GM21528 (cell line): Measurements from ENCODE around the gene CCDC40.

Source experiments
- ATAC-seq: cut with Tn5 transposase; IDR thresholded peaks from one replicate; pipeline ENCODE4 v1.9.1; 2021; ENCODE audit warnings: mild to moderate bottlenecking, moderate library complexity; ENCODE audit not compliant: unreplicated experiment, low FRiP score

Gene CCDC40

DNA sequence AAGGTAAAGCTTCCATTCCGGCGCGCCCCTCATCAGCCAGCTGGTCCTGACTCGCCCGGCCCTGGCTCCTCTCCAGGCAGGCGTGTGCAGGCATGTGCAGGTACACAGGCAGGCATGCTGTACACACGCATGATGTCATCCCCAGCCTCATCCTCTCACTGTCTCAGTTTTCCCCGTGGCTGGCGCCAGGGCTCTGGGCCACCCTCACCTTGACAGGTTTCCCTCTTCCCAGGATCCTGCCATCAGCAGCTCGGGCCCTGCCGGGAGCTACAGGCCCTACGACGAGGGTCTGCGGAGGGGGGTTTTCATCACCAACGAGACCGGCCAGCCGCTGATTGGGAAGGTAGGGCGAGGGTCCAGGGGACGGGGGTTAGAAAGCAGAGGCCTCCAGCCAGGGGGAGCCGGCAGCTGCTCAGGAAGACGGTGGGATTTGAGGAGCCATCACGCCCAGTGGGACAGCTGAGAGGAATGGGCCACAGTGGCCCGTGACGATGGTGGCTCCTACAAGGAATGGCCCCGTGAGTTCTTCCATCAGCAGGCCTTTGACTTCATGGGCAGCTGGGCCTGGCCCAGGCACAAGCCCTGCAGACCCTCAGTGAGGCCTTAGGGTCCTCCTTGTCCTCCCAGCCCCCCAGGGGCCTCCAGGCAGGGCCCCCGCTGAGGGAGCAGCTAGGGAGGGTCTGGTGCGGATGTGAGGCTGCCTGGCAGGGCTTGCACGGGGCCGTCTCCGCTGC, 73.4 kb downstream of the CCDC40 start:
- no peak for ATAC-seq

DNA sequence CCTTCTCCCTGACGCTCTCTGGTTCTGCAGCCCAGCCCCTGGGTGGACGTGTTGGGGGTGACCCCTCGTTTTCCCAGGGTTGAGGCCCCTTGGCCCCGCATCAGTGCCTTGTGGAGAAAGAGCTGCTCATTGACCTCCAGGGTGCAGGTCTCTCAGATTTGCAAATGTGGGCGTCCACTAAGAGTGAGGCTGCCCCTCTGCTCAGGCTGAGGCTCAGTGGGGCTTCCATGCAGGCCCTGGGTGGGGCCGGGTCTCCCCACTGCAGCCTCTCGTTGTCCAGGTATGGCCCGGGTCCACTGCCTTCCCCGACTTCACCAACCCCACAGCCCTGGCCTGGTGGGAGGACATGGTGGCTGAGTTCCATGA, 74.0 kb downstream of the CCDC40 start:
- no peak for ATAC-seq

DNA sequence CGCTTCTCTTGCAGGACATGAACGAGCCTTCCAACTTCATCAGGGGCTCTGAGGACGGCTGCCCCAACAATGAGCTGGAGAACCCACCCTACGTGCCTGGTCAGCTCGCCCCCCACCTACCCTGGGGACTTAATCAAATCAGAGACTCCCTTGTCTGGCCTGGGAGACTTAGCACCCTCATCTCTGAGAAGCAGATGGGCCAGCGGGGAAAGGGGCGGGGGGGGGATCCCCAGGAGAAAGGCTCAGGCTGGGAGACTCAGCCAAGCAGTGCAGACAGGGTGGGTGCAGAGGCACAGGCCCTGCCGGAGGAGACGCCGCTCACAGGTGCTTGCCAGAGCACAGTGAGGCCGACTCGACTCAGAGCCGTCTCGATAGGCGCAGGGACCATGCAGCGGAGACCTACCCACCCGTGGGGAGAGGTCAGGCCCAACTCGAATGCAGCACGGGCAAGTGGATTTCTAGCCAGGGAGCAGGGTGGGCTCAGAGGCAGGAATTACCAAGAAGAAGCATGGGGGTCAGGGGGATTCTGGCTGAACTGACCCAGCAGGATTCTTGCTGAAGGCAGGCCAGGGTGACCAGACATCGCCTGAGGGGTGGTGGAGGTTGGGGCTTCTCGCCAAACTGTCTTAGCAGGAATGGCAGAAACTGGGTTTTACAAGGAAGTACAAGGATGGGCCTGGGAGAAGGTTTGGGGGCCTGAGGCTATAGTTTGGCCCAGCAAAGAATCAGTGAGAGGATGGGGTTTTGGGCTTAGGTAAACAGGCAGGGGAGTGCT, 74.7 kb downstream of the CCDC40 start:
- no peak for ATAC-seq

DNA sequence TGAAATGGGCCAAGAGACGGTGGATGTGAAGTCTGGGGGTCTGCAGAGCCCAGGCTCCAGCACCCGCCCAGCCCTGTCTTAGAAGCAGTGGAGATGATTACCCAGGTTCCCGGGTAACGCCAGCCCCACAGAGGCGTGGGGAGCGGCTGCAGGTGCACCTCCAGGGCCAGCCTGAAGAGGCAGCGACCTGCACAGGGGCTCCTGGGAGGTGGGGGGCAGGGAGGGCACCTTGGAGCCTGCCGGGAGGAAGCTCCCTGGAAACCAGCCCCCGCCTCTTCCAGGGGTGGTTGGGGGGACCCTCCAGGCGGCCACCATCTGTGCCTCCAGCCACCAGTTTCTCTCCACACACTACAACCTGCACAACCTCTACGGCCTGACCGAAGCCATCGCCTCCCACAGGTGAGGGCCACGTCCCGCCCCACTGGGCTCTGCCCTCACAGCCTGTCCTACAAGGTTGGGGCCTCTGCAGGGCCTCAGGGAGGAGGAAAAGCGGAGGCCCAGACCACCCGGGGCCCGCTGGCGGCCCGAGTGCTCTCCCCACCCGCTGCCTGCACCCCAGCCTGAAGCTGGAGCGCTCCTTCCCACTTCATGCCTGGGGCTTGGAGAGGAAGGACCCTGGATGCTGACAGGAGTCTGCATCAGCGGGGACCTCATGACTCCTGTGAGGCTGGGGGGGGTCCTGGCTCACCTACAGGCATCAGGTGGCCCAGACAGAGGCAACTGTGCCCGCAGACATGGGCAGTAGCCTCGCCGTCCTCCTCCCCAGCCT, 75.4 kb downstream of the CCDC40 start:
- no peak for ATAC-seq

DNA sequence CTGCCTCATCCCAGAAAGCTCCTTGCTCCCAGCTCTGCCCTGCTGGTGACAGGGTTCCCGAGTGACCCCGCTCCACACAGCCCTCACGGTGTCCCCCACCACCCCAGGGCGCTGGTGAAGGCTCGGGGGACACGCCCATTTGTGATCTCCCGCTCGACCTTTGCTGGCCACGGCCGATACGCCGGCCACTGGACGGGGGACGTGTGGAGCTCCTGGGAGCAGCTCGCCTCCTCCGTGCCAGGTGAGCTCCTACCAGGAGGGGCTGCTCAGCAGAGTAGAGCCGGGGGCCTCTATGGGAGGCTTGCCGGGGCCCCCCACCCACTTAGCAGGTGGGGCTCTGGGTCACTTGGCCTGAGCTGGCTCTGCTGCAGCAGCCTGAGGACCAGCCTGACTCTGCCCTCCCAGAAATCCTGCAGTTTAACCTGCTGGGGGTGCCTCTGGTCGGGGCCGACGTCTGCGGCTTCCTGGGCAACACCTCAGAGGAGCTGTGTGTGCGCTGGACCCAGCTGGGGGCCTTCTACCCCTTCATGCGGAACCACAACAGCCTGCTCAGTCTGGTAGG, 76.1 kb downstream of the CCDC40 start:
- ATAC-seq: no peak

DNA sequence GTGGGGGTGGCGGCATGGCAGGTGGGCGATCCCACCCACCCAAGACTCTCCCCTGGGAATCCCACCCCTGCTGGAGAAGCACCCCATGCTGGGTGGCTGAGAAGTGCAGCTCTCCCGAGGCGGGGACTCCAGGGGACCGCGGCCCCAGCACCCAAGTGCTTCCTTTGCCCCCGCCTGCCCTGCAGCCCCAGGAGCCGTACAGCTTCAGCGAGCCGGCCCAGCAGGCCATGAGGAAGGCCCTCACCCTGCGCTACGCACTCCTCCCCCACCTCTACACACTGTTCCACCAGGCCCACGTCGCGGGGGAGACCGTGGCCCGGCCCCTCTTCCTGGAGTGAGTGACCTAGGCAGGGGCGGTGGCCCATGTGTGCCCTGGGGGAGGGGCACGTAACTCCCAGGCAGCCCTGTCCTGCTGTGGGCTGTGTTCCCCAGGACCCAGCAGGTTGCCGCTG, 76.6 kb downstream of the CCDC40 start:
- no peak for ATAC-seq

DNA sequence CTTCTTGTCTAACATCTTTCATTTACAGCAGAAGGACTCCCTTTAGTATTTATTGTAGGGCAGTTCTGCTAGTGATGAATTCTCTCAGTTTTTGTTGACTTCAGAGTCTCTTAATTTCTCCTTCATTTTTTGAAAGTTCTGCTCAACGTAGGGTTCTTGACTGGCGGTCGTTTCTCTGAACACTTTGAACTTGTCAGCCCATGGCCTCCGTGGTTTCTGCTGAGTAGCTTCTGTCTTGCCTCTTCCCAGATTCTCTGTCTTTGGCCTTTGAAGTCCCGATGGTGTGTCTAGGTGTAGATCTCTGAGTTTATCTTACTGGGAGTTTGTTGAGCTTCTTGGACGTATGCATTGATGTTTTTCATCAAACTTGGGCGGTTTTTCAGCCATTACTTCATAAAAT, 78.3 kb downstream of the CCDC40 start:
- no peak for ATAC-seq

DNA sequence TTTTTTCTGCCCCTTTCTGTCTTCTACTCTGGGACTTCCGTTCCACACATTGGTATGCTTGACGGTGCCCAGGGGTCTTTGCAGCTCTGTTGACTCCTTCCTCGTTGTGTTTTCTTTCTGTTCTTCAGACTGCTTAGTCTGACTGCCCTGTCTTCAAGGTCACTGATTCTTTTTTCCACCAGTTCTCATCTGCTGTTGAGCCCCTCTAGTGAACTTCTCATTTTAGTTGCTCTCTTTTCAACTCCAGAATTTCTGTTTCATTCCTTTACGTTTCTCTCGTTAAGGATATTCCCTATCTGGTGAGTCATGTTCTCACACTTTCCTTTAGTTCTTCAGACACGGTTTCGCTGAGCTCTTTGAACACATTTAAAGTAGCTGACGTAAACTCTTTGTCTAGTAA, 78.7 kb downstream of the CCDC40 start:
- ATAC-seq: no peak

DNA sequence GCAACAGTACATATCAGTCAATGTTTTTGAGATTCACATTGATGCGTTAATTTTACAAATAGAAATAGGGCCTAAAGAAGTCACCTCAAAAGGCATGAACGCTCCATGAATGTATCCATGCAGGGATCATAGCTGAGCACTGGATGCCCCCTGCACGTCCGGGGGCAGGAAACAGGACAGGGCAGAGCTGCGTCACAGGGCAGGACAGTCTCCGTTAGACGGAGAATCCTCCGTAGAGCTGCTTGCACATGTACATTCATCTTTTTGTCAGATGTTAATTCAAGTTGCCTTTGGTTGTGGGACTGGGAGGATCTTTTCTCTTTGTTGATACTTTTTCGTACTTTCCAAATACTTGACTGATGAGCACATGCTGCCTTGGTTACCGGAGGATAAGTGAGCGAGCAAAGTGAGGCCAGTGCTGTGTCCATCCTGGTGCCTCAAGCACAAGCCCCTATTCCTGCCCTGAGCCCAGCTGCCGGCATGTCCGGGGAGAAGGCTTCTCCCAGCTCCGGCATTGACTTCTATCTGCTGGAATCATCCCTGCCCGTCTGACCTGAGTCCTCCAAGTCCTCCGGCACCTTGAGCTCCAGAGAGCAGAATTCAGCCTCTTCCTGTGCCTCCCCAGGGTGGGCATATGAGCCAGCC, 80.0 kb downstream of the CCDC40 start:
- ATAC-seq: no peak

DNA sequence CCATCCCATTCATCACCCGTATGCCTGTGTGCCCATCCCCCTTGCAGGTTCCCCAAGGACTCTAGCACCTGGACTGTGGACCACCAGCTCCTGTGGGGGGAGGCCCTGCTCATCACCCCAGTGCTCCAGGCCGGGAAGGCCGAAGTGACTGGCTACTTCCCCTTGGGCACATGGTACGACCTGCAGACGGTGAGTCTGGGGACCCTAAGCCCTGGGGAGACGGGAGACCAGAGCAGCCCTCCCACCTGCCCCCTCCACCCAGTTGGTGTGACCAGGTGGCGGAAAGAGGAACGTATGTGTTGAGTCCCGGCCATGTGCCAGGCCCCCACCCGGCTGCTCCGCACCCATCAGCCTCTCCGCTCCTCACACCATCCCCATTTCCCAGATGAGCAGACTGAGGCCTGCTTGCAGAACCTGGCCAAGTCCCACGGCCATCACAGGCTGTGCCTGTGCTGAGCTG, 80.5 kb downstream of the CCDC40 start:
- no peak for ATAC-seq

DNA sequence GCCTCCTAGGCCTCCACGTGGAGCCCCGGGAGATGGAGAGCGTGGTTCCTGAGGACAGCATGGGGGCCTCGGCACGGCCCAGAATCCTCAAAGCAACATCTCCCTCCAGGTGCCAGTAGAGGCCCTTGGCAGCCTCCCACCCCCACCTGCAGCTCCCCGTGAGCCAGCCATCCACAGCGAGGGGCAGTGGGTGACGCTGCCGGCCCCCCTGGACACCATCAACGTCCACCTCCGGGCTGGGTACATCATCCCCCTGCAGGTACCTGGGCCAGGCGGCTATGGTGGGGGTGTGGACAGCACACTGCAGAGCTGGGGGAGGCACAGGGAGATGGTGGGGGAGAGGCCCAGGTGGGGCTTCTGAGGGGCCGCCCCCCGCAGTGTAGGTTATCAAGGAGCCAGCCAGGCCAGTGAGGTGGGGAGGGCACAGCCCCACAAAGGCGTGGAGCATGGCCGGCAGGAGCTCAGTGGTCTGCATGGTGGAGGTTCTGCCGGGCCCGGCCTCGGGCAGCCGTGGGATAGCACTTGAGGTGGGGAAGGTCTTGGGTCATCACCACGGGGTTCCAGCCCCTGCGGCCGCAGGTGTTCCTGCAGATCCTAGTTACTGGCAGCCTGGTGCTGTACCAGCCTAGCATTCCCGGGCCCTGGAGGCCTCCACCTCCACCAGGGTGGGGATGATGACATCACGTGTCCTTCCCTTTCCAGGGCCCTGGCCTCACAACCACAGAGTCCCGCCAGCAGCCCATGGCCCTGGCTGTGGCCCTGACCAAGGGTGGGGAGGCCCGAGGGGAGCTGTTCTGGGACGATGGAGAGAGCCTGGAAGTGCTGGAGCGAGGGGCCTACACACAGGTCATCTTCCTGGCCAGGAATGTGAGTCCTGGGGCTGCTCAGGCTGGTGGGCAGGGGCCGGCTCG, 81.3 kb downstream of the CCDC40 start:
- ATAC-seq: no peak

DNA sequence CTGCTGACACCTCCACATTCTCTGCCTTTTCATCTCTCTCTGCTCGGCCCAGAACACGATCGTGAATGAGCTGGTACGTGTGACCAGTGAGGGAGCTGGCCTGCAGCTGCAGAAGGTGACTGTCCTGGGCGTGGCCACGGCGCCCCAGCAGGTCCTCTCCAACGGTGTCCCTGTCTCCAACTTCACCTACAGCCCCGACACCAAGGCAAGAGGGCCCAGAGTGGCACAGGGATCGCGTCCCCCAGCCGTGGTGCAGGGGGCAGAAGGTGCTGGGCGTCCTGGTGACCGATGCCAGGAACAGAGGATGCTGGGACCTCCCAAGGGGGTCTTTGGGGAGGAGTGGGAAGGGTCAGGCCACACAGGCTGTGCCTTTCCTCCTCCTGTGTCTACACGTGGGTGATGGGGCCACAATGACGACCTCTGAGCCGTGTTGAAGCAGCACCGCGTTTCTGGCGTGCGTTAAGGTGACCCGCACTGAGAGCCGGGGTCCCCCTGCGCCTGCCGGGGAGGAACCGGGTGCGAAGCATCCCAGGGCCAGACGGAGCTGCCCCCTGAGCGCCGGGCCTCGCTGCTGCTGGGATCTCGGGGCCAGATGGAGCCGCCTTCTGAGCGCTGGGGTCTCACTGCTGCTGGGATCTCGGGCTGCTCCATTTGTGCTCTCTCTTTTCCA, 82.3 kb downstream of the CCDC40 start:
- ATAC-seq: no peak

DNA sequence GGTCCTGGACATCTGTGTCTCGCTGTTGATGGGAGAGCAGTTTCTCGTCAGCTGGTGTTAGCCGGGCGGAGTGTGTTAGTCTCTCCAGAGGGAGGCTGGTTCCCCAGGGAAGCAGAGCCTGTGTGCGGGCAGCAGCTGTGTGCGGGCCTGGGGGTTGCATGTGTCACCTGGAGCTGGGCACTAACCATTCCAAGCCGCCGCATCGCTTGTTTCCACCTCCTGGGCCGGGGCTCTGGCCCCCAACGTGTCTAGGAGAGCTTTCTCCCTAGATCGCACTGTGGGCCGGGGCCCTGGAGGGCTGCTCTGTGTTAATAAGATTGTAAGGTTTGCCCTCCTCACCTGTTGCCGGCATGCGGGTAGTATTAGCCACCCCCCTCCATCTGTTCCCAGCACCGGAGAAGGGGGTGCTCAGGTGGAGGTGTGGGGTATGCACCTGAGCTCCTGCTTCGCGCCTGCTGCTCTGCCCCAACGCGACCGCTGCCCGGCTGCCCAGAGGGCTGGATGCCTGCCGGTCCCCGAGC, 82.9 kb downstream of the CCDC40 start:
- no peak for ATAC-seq

DNA sequence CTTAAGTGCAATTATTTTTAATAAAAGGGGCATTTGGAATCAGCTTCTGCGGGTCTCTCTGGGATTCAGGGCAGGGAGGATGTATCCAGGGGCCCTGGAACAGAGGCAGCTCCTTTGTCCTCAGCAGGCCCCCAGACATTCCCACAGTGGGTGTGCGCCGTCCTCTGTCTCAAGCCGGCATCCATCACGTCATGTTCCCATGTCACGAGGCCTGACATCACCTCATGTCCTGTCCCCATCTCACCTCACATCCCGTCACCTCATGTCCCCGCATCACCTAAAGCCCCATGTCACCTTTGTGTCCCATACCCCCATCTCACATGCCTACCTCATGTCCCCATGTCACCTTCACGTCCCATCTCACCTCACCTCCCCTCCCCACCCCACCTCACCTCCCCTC, 83.4 kb downstream of the CCDC40 start:
- ATAC-seq: no peak

DNA sequence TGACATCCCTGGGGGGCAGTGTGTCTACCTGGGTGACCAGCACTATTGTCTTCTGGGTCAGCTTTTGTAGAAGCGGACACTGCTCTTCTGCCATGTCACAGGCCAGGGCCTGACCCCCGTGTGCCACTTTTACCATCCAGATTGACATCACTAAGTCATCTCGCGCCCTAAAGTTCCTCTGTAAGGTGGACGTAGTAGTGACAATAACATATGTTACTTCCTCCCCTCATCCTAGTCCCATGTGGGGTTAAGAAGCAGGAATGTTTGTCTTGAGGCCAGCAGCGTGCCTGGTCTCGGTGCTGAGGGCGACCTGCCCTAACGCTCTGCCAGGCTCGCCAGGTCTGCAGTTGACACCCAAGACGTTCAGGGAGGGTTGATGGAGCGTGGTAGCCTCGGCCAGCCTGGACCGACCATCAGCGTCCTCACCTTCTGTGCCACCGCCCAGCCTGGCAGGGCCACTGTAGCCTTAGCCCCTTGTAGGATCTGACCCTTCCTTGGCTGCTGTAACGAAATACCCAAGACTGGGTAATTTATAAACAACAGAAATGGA, 85.7 kb downstream of the CCDC40 start:
- no peak for ATAC-seq

DNA sequence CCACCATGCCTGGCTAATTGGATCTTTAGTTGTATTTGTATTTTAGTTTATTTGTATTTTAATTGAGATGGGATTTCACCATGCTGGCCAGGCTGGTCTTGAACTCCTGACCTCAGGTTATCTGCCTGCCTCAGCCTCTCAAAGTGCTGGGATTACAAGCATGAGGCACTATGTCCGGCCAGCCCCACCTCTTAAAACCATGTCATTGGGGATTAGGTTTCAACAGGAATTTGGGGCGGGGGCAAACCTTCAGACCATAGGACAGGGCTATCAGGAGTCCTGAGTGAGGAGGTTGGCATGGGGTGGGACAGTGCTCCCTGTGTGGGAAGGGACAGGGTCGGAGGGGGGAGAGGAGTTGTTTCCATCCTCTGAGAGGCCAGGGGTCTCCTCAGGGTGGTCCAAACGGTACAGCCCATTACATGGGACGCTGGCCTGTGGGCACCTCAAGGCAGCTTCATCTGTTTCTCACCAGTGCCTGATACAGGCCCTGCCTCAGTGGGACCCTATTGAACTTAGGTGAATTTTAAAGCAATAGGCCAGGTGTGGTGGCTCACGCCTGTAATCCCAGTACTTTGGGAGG, 86.6 kb downstream of the CCDC40 start:
- ATAC-seq: no peak

DNA sequence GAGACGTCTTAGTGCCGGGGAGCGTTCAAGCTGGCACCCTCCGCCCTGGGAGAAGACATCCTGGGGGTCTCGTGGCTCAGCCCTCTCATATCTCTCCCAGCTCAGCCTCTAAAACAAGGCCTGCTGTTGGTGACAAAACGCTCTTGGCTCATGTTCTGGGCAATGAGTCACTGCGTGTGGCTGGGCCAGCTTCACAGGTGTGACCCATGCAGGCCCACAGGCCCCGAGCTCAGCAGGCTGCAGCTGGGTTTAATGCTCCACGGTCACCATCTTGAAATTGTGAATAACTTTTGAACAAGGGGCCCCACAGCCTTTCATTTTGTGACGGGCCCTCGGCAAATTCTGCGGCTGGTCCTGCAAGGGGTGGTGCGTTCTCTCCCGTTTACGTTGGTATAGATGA, 87.3 kb downstream of the CCDC40 start:
- no peak for ATAC-seq

DNA sequence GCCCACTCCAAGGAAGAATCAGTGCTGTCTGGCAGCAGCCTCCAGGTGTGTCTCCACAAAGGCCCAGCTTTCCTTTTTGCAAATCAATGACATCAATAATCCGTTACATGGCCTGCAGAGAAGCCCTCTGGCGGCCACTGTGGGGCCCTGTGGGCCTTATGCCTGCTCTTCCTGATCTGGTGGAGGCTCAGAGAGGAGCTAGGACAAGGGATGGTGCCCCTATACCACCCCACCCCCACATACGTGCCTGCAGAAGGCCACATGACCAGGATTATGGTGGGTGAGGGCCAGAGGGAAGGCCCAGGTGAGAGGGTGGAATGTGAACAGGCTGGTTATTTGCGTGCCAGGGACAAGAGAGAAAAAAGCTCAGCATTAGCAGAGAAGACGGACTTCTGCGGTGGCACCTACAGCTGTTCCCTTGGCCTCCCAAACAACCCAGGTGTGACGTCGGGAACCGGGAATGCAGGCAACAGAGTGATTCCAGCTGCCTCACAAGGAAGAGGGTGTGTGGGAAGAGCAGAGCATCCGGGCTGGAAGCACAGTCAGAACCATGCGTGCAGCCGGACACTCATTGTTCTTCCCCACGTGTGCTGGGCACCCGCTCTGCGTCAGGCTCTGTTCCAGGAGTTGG, 88.0 kb downstream of the CCDC40 start:
- no peak for ATAC-seq
